HG03439 (cell line): ENCODE results near the gene BCAN.

Experiments used
- ATAC-seq: cut with Tn5 transposase; IDR thresholded peaks from one replicate; pipeline ENCODE4 v1.9.1; 2021; ENCODE audit warnings: mild to moderate bottlenecking, moderate library complexity; ENCODE audit not compliant: unreplicated experiment

The BCAN gene

GRCh38 chr1:156693848-156694689 lies 52.2 kb downstream of the BCAN start:
- no peak for ATAC-seq

- no peak for ATAC-seq
Measured at GRCh38 chr1:156694690-156694962, 52.7 kb downstream of the BCAN start.

GRCh38 chr1:156696755-156697154 lies 54.8 kb downstream of the BCAN start:
- no peak for ATAC-seq

- ATAC-seq, result no peak
Measured at GRCh38 chr1:156697481-156697880, 55.6 kb downstream of the BCAN start.

- ATAC-seq, result no peak
Measured at GRCh38 chr1:156698995-156699394, 57.1 kb downstream of the BCAN start.

- no peak for ATAC-seq
Measured at GRCh38 chr1:156700736-156701531, 59.0 kb downstream of the BCAN start.

- no peak for ATAC-seq
Measured at GRCh38 chr1:156703336-156703735, 61.4 kb downstream of the BCAN start.

GRCh38 chr1:156703741-156704140 lies 61.8 kb downstream of the BCAN start:
- ATAC-seq, result no peak

- ATAC-seq, result no peak
Measured at GRCh38 chr1:156704166-156704711, 62.3 kb downstream of the BCAN start.

GRCh38 chr1:156704930-156705320 lies 63.0 kb downstream of the BCAN start:
- no peak for ATAC-seq

GRCh38 chr1:156705321-156705917 lies 63.5 kb downstream of the BCAN start, which contains the start of gene CRABP2:
Gene CRABP2 (minus strand): TSS chr1:156705583. CDS start chr1:156705446, 137 bp downstream.
- no peak for ATAC-seq

- ATAC-seq, result no peak
Measured at GRCh38 chr1:156705918-156706656, 64.2 kb downstream of the BCAN start.

- ATAC-seq, result no peak
Measured at GRCh38 chr1:156706657-156707416, 64.9 kb downstream of the BCAN start.

- no peak for ATAC-seq
Measured at GRCh38 chr1:156707417-156708217, 65.7 kb downstream of the BCAN start.

- no peak for ATAC-seq
Measured at GRCh38 chr1:156708218-156708661, 66.3 kb downstream of the BCAN start.

GRCh38 chr1:156709031-156709430 lies 67.1 kb downstream of the BCAN start:
- no peak for ATAC-seq
